IMR-90 (cell line): Measurements from ENCODE around the gene DNAH9. TPM values are rescaled to one million over a fixed set of nuclear protein-coding genes. Genes with fewer than 3 reads are reported as not detected.

Experiments used
- ATAC-seq: fragments of 200-7000 bp; cut with Tn5 transposase; 2 replicates; pipeline ENCODE4 v1.9.1; 2020; ENCODE audit warnings: low read depth, mild to moderate bottlenecking, moderate library complexity
- BruUV-seq: library from RNA; stranded (reverse); fragments of 400-500 nt; replicated peaks from 2 replicates; lab custom pipeline; 2021; lab: Mats Ljungman, UMichigan
- CTCF ChIA-PET: fragments of 300-600 bp; formaldehyde crosslinking; extraction: SDS; loops from one replicate; lab custom pipeline; 2021; ENCODE audit warnings: antibody characterized with exemption; lab: Yijun Ruan, JAX
- POLR2A ChIA-PET: fragments of 300-600 bp; sonication (Branson Sonifier 250); formaldehyde crosslinking; loops from one replicate; lab custom pipeline; 2022; ENCODE audit warnings: antibody characterized with exemption; ENCODE audit not compliant: unreplicated experiment; lab: Charles Lee
- DNase-seq: peaks from one replicate; pipeline ENCODE4 v3.0.0; 2013
- H2AFZ ChIP-seq: replicated peaks from 2 replicates; pipeline ENCODE3; 2013; ENCODE audit warnings: low read length, mild to moderate bottlenecking; ENCODE audit not compliant: poor library complexity
- H2AK5ac ChIP-seq: 2 replicates; pipeline ENCODE4 v1.6.1; 2013; ENCODE audit warnings: low read depth, low read length, inconsistent platforms
- H2AK9ac ChIP-seq: replicated peaks from 2 replicates; pipeline ENCODE3; 2013; ENCODE audit warnings: mild to moderate bottlenecking, low read depth, low read length, moderate library complexity; ENCODE audit not compliant: poor library complexity
- H2BK120ac ChIP-seq: 2 replicates; pipeline ENCODE4 v1.6.1; 2013; ENCODE audit warnings: low read depth, low read length, inconsistent platforms
- H2BK15ac ChIP-seq: 3 replicates; pipeline ENCODE4 v1.6.1; 2013; ENCODE audit warnings: low read depth, low read length, inconsistent platforms
- H2BK20ac ChIP-seq: 2 replicates; pipeline ENCODE4 v1.6.1; 2013; ENCODE audit warnings: low read depth, mild to moderate bottlenecking, inconsistent platforms, low read length, moderate library complexity
- H2BK5ac ChIP-seq: 2 replicates; pipeline ENCODE4 v1.6.1; 2013; ENCODE audit warnings: mild to moderate bottlenecking, low read depth, low read length, inconsistent platforms; ENCODE audit not compliant: poor library complexity, severe bottlenecking
- H3K14ac ChIP-seq: replicated peaks from 2 replicates; pipeline ENCODE4 v1.6.1; 2013; ENCODE audit warnings: low read depth, low read length, inconsistent platforms
- H3K18ac ChIP-seq: 2 replicates; pipeline ENCODE4 v1.6.1; 2013; ENCODE audit warnings: low read depth, low read length, control low read depth
- H3K23ac ChIP-seq: 2 replicates; pipeline ENCODE4 v1.6.1; 2013; ENCODE audit warnings: low read depth, low read length, inconsistent platforms
- H3K27ac ChIP-seq: 2 replicates; pipeline ENCODE4 v1.5.1; 2013; ENCODE audit warnings: mild to moderate bottlenecking, control low read depth, low read length; ENCODE audit not compliant: insufficient read depth
- H3K27me3 ChIP-seq: 2 replicates; pipeline ENCODE4 v1.6.1; 2013; ENCODE audit warnings: low read length; ENCODE audit not compliant: control insufficient read depth, insufficient read depth
- H3K36me3 ChIP-seq: 2 replicates; pipeline ENCODE4 v1.6.1; 2013; ENCODE audit warnings: low read length, mixed read lengths; ENCODE audit not compliant: control insufficient read depth, insufficient read depth
- H3K4ac ChIP-seq: 2 replicates; pipeline ENCODE4 v1.6.1; 2013; ENCODE audit warnings: low read depth, low read length, inconsistent platforms
- H3K4me1 ChIP-seq: 2 replicates; pipeline ENCODE4 v1.6.1; 2013; ENCODE audit warnings: low read length, mixed read lengths; ENCODE audit not compliant: control insufficient read depth, insufficient read depth
- H3K4me2 ChIP-seq: 2 replicates; pipeline ENCODE4 v1.6.1; 2013; ENCODE audit warnings: low read depth, mild to moderate bottlenecking, control low read depth, low read length, moderate library complexity
- H3K4me3 ChIP-seq: 2 replicates; pipeline ENCODE4 v1.5.1; 2013; ENCODE audit warnings: low read depth, mild to moderate bottlenecking, control low read depth, low read length, moderate library complexity; ENCODE audit not compliant: insufficient read depth
- H3K56ac ChIP-seq: 2 replicates; pipeline ENCODE4 v1.6.1; 2013; ENCODE audit warnings: low read length, inconsistent platforms; ENCODE audit not compliant: insufficient read depth; ENCODE audit errors: extremely low read depth
- H3K79me1 ChIP-seq, 2 experiments: 2 replicates each; pipeline ENCODE4 v1.6.1; 2013; ENCODE audit warnings: low read length in 2 of 2, inconsistent platforms in 1 of 2, low read depth in 1 of 2
- H3K9ac ChIP-seq: 2 replicates; pipeline ENCODE4 v1.6.1; 2013; ENCODE audit warnings: low read depth, low read length, control low read depth
- H3K9me1 ChIP-seq: 2 replicates; pipeline ENCODE4 v1.6.1; 2013; ENCODE audit warnings: low read length, inconsistent platforms; ENCODE audit not compliant: insufficient read depth
- H3K9me3 ChIP-seq: 2 replicates; pipeline ENCODE4 v1.6.1; 2013; ENCODE audit warnings: low read length; ENCODE audit not compliant: control insufficient read depth, insufficient read depth
- H4K20me1 ChIP-seq: 2 replicates; pipeline ENCODE4 v1.6.1; 2013; ENCODE audit warnings: low read length, inconsistent platforms; ENCODE audit not compliant: insufficient read depth
- H4K5ac ChIP-seq: 2 replicates; pipeline ENCODE4 v1.6.1; 2013; ENCODE audit warnings: mild to moderate bottlenecking, low read depth, low read length, control low read depth
- H4K8ac ChIP-seq, 2 experiments: 2 replicates each; pipeline ENCODE4 v1.6.1; 2013; ENCODE audit warnings: low read depth in 2 of 2, low read length in 2 of 2, control low read depth in 1 of 2, inconsistent platforms in 1 of 2
- H4K91ac ChIP-seq: 2 replicates; pipeline ENCODE4 v1.6.1; 2013; ENCODE audit warnings: low read depth, low read length, inconsistent platforms; ENCODE audit not compliant: insufficient read depth
- CHD1 ChIP-seq: IDR thresholded peaks from 2 replicates; pipeline ENCODE4 v1.6.1; 2012; ENCODE audit warnings: low read depth, low read length, improper control_type of control experiment
- FOS ChIP-seq: fragments of 150-350 bp; IDR thresholded peaks from 2 replicates; pipeline ENCODE4 v1.6.1; 2016; ENCODE audit warnings: low read depth, low read length
- MXI1 ChIP-seq: IDR thresholded peaks from 2 replicates; pipeline ENCODE4 v1.6.1; 2012; ENCODE audit warnings: low read depth, mild to moderate bottlenecking, low read length, moderate library complexity, borderline replicate concordance
- NFE2L2 ChIP-seq: fragments of 150-350 bp; IDR thresholded peaks from 2 replicates; pipeline ENCODE4 v1.6.1; 2016; ENCODE audit warnings: low read depth, mild to moderate bottlenecking, low read length
- POLR2A ChIP-seq: IDR thresholded peaks from 2 replicates; pipeline ENCODE4 v1.6.1; 2012; ENCODE audit warnings: mild to moderate bottlenecking, low read depth, low read length
- RAD21 ChIP-seq: IDR thresholded peaks from 2 replicates; pipeline ENCODE4 v1.6.1; 2012; ENCODE audit warnings: low read length, improper control_type of control experiment
- RCOR1 ChIP-seq: IDR thresholded peaks from 2 replicates; pipeline ENCODE4 v1.6.1; 2012; ENCODE audit warnings: mild to moderate bottlenecking, low read length, improper control_type of control experiment; ENCODE audit not compliant: insufficient replicate concordance
- SMC3 ChIP-seq: fragments of 150-350 bp; IDR thresholded peaks from 2 replicates; pipeline ENCODE4 v1.6.1; 2016; ENCODE audit warnings: low read depth, mild to moderate bottlenecking, antibody characterized with exemption, low read length, moderate library complexity
- WGBS, 2 experiments: methylation state at CpG; one replicate each; pipeline versions ENCODE4 v1.1.5 to v1.1.7; 2013; ENCODE audit warnings: missing lambda C conversion rate in 2 of 2; ENCODE audit not compliant: insufficient read length in 1 of 2; ENCODE audit errors: extremely low coverage in 2 of 2; 5-methylcytosine and 5-hydroxymethylcytosine counted together
- dilution Hi-C: fragments of 300-500 bp; cut with HindIII; formaldehyde crosslinking; loops from one replicate; pipeline ENCODE4 v1.14.3; 2018; ENCODE audit warnings: low sequenced_read_pairs; ENCODE audit not compliant: unreplicated experiment
- in situ Hi-C: fragments of 300-500 bp; cut with MboI; formaldehyde crosslinking; loops from 3 replicates; pipeline ENCODE4 v1.14.3; 2019; ENCODE audit warnings: low sequenced_read_pairs, inconsistent platforms, mixed read lengths
- intact Hi-C: fragments of 100-400 bp; cut with micrococcal nuclease; formaldehyde crosslinking; loops from 2 replicates; pipeline ENCODE4 v1.10.0; 2022
- polyA plus RNA-seq, 3 experiments: library from polyadenylated mRNA; depleted of rRNA; stranded (reverse); fragments of >200 nt; gene quantifications; 2 replicates each; pipeline ENCODE4 v1.2.3, GENCODE V29; 2012; ENCODE audit warnings: low replicate concordance in 1 of 3
- total RNA-seq: library from RNA; depleted of rRNA; stranded (reverse); fragments of >200 nt; gene quantifications from 2 replicates; pipeline ENCODE4 v1.2.3, GENCODE V29; 2012
- TF ChIP-seq, protein P1 (sequence below): fragments of 150-350 bp; IDR thresholded peaks from 2 replicates; pipeline ENCODE4 v1.6.1; 2017; ENCODE audit warnings: mild to moderate bottlenecking, antibody characterized with exemption, low read length, low read depth

Gene DNAH9
- total and polyA plus RNA-seq, 2 of the 4 experiments (the other 2 are of a cell fraction) = not detected

DNA sequence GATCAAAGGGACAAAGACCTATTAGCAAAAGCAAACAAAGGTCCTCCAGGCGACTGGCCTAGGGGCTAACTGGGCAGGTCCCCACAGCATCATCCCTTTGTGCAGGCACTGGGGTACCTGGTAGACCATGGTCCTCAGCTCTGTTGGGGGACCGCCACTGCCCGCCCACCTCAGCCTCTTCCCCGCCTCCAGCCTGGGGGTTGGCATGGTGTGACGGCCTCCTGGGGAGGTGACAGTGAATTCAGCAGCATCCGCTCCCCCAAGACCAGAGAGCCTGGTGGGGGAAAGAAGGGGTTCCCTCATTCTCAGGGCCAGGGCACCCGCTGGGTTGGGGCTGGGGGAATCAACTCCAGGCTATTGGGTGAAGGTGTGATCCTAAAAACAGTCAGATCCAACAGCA is 38.7 kb upstream of the DNAH9 start:
- DNase-seq (no peak), ATAC-seq (no peak)
- intact Hi-C loops (no loop called here), in situ Hi-C loops (no loop called here), dilution Hi-C loops (no loop called here)
- WGBS, 2 experiments = no CpG with 5 or more reads among the region's 7 CpGs
- POLR2A ChIA-PET = no interaction called here
- no peak overlapping the region for H2AFZ ChIP-seq
- no peaks in the 10 kb centered on the region for H3K27me3 ChIP-seq
- no peak overlapping the region for H3K18ac ChIP-seq
- H3K9me1 ChIP-seq = no peaks in the 10 kb centered on the region
- no peak overlapping the region for H3K23ac ChIP-seq
- H4K91ac ChIP-seq = no peak overlapping the region
- no peak overlapping the region for H2BK5ac ChIP-seq
- H3K4me3 ChIP-seq = no peak overlapping the region
- H3K36me3 ChIP-seq = no peaks in the 10 kb centered on the region
- peaks cover 57% of the 10 kb centered on the region for H3K9me3 ChIP-seq
- no peak overlapping the region for H3K56ac ChIP-seq
- no peak overlapping the region for H3K4me2 ChIP-seq
- no TSS peak for BruUV-seq
- no peak overlapping the region for H4K5ac ChIP-seq
- CTCF ChIA-PET = no interaction called here
- no peak overlapping the region for H2AK5ac ChIP-seq
- H3K4ac ChIP-seq = no peak overlapping the region
- no peaks in the 10 kb centered on the region for H3K79me1 ChIP-seq
- no peak overlapping the region for H3K9ac ChIP-seq
- no peak overlapping the region for H3K27ac ChIP-seq
- H2BK120ac ChIP-seq = no peak overlapping the region
- H2AK9ac ChIP-seq = no peak overlapping the region
- H2BK15ac ChIP-seq = no peak overlapping the region
- no peak overlapping the region for H2BK20ac ChIP-seq
- H3K14ac ChIP-seq = no peak overlapping the region
- no peak for TF ChIP-seq MXI1
- no peak for TF ChIP-seq CHD1
- TF ChIP-seq RAD21 = no peak
- no peak for TF ChIP-seq SMC3
- TF ChIP-seq NFE2L2 = no peak
- TF ChIP-seq RCOR1 = no peak
- no peak for TF ChIP-seq FOS
- TF ChIP-seq, protein P1, sequence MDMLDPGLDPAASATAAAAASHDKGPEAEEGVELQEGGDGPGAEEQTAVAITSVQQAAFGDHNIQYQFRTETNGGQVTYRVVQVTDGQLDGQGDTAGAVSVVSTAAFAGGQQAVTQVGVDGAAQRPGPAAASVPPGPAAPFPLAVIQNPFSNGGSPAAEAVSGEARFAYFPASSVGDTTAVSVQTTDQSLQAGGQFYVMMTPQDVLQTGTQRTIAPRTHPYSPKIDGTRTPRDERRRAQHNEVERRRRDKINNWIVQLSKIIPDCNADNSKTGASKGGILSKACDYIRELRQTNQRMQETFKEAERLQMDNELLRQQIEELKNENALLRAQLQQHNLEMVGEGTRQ = no peak
- TF ChIP-seq POLR2A = no peak
- H4K20me1 ChIP-seq = no peaks in the 10 kb centered on the region
- H3K4me1 ChIP-seq = no peaks in the 10 kb centered on the region
- H4K8ac ChIP-seq = no peak overlapping the region
